ENCODE data around the gene WDFY4.

DNA sequence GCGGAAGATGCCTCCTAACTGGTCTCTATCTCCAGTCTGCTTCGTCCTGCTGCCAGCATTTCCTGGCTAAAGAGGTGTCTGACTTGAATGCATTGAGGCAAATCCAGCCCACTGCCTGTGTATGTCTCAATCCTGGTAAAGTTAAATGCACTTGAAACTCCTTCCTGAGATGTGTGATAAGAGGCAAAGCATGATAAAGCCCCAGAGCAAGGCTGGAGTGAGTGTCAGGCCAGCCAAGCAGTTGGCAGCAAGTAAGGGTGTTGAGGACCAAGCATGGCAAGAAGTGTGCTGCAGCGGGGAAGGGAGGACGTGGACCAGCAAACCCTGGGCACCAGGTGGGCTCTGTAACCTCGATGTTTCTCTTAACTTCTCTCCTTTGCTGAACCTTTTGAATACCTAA, 225.9 kb downstream of the WDFY4 start:
- TF ChIP-seq POLR2A (IDR thresholded peaks at IDR 0.05; ENCODE audit: low read depth, low read length) (no peak), TAF1 (IDR thresholded peaks at IDR 0.05; ENCODE audit: low read depth, low read length) (no peak)

Measured in GM12891 (cell line).